IPS-18c (cell line): ENCODE results near the gene DDX10.

ENCODE experiments used
- H3K4me3 ChIP-seq: 2 replicates; pipeline ENCODE4 v1.7.0; 2013; ENCODE audit warnings: low read depth, mild to moderate bottlenecking, low read length, moderate library complexity; ENCODE audit not compliant: insufficient read depth
- H3K9me3 ChIP-seq: one replicate; pipeline ENCODE4 v1.6.1; 2013; ENCODE audit warnings: mild to moderate bottlenecking, low read length, moderate library complexity; ENCODE audit not compliant: control insufficient read depth, insufficient read depth

Gene DDX10

GRCh38 chr11:108866781-108867180 lies 201.9 kb downstream of the DDX10 start:
- no peak overlapping the region for H3K4me3 ChIP-seq

GRCh38 chr11:108870373-108871020 lies 205.6 kb downstream of the DDX10 start:
- no peaks in the 10 kb centered on the region for H3K9me3 ChIP-seq
- no peak overlapping the region for H3K4me3 ChIP-seq

More at GRCh38 chr11:108866781-108867180, 201.9 kb downstream of the DDX10 start:
- H3K9me3 ChIP-seq = no peaks in the 10 kb centered on the region

- no peak overlapping the region for H3K4me3 ChIP-seq
- H3K9me3 ChIP-seq = no peaks in the 10 kb centered on the region
These were observed 206.3 kb downstream of the DDX10 start for GRCh38 chr11:108871152-108871551.

GRCh38 chr11:108871867-108872266 lies 207.0 kb downstream of the DDX10 start:
- Histone ChIP-seq H3K4me3 (no peak overlapping the region), H3K9me3 (no peaks in the 10 kb centered on the region)

GRCh38 chr11:108872781-108873291 lies 208.0 kb downstream of the DDX10 start:
- H3K9me3 ChIP-seq = no peaks in the 10 kb centered on the region
- H3K4me3 ChIP-seq = no peak overlapping the region

GRCh38 chr11:108873310-108873709 lies 208.4 kb downstream of the DDX10 start:
- Histone ChIP-seq H3K4me3 (no peak overlapping the region), H3K9me3 (no peaks in the 10 kb centered on the region)

GRCh38 chr11:108873941-108874340 lies 209.1 kb downstream of the DDX10 start:
- H3K9me3 ChIP-seq = no peaks in the 10 kb centered on the region
- no peak overlapping the region for H3K4me3 ChIP-seq

- Histone ChIP-seq H3K9me3 (no peaks in the 10 kb centered on the region), H3K4me3 (no peak overlapping the region)
These were observed 210.3 kb downstream of the DDX10 start for GRCh38 chr11:108875134-108875533.

GRCh38 chr11:108877178-108877577 lies 212.3 kb downstream of the DDX10 start:
- no peaks in the 10 kb centered on the region for H3K9me3 ChIP-seq
- H3K4me3 ChIP-seq = no peak overlapping the region

GRCh38 chr11:108880510-108880909 lies 215.6 kb downstream of the DDX10 start:
- Histone ChIP-seq H3K9me3 (no peaks in the 10 kb centered on the region), H3K4me3 (no peak overlapping the region)

GRCh38 chr11:108881131-108881530 lies 216.3 kb downstream of the DDX10 start:
- Histone ChIP-seq H3K4me3 (no peak overlapping the region), H3K9me3 (no peaks in the 10 kb centered on the region)

- H3K4me3 ChIP-seq = no peak overlapping the region
These were observed 217.5 kb downstream of the DDX10 start for GRCh38 chr11:108882211-108882831.

GRCh38 chr11:108886005-108886659 lies 221.3 kb downstream of the DDX10 start:
- Histone ChIP-seq H3K4me3 (no peak overlapping the region), H3K9me3 (no peaks in the 10 kb centered on the region)

More at GRCh38 chr11:108882211-108882831, 217.5 kb downstream of the DDX10 start:
- H3K9me3 ChIP-seq = no peaks in the 10 kb centered on the region

GRCh38 chr11:108886660-108887009 lies 221.8 kb downstream of the DDX10 start:
- no peaks in the 10 kb centered on the region for H3K9me3 ChIP-seq
- H3K4me3 ChIP-seq = no peak overlapping the region

- H3K4me3 ChIP-seq = no peak overlapping the region
- H3K9me3 ChIP-seq = no peaks in the 10 kb centered on the region
These were observed 222.8 kb downstream of the DDX10 start for GRCh38 chr11:108887436-108888238.

GRCh38 chr11:108890482-108891105 lies 225.7 kb downstream of the DDX10 start:
- Histone ChIP-seq H3K9me3 (no peaks in the 10 kb centered on the region), H3K4me3 (no peak overlapping the region)

GRCh38 chr11:108891143-108891542 lies 226.3 kb downstream of the DDX10 start:
- H3K9me3 ChIP-seq = no peaks in the 10 kb centered on the region
- H3K4me3 ChIP-seq = no peak overlapping the region
